Retinal pigment epithelial cell (primary cell): ENCODE measurements around the gene HSDL2.
"Not testable (repeated sequence)": the region's sequence is repeated elsewhere in the genome, so short reads cannot be mapped to it uniquely, and the experiment has no call there.

Experiments used
- DNase-seq: peaks from one replicate; pipeline ENCODE4 v3.0.0-alpha.2; 2010; ENCODE audit warnings: low read depth
- H3K4me3 ChIP-seq: 2 replicates; pipeline ENCODE4 v1.5.1; 2011; ENCODE audit warnings: mild to moderate bottlenecking, low read length, control low read depth, moderate library complexity
- TF ChIP-seq, protein P1 (sequence below): conservative IDR thresholded peaks from 2 replicates; pipeline ENCODE4 v1.5.1; 2011; ENCODE audit warnings: low read depth, low read length, control low read depth, inconsistent platforms

The HSDL2 gene

DNA sequence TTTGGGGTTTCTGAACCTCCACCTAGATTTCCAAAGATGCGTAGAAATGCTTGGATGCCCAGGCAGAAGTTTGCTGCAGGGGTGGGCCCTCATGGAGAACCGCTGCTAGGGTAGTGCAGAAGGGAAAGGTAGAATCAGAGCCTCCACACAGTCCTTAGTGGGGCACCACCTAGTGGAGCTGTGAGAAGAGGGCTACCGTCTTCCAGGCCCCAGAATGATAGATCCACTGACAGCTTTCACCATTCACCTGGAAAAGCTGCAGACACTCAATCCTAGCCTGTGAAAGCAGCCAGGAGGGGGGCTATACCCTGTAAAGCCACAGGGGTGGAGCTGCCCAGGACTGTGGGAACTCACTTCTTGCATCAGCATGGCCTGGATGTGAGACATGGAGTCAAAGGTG, 13.3 kb upstream of the HSDL2 start:
- DNase-seq = no peak
- TF ChIP-seq, protein P1, sequence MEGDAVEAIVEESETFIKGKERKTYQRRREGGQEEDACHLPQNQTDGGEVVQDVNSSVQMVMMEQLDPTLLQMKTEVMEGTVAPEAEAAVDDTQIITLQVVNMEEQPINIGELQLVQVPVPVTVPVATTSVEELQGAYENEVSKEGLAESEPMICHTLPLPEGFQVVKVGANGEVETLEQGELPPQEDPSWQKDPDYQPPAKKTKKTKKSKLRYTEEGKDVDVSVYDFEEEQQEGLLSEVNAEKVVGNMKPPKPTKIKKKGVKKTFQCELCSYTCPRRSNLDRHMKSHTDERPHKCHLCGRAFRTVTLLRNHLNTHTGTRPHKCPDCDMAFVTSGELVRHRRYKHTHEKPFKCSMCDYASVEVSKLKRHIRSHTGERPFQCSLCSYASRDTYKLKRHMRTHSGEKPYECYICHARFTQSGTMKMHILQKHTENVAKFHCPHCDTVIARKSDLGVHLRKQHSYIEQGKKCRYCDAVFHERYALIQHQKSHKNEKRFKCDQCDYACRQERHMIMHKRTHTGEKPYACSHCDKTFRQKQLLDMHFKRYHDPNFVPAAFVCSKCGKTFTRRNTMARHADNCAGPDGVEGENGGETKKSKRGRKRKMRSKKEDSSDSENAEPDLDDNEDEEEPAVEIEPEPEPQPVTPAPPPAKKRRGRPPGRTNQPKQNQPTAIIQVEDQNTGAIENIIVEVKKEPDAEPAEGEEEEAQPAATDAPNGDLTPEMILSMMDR = peak; percentile 8

DNA sequence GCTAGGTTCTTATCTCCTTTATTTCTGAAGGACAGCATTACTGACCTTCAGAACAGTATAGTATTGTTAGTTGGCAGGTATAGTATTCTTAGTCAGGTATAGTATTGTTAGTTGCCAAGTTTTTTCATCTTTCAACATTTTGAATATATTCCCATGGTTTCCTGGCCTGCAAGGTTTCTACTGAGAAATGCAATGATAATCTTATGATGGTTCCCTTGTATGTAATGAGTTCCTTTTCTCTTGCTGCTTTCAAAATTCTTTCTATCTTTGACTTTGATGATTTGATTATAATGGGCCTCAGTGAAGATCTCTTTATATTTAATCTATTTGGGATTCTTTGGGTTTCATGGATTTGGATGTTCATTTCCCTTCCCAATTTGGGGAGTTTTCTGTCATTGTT, 12.4 kb upstream of the HSDL2 start:
- no peak overlapping the region for H3K4me3 ChIP-seq
- TF ChIP-seq, protein P1 = no peak
- no peak for DNase-seq

More for the DNA sequence above, 13.3 kb upstream of the HSDL2 start:
- H3K4me3 ChIP-seq = no peak overlapping the region

DNA sequence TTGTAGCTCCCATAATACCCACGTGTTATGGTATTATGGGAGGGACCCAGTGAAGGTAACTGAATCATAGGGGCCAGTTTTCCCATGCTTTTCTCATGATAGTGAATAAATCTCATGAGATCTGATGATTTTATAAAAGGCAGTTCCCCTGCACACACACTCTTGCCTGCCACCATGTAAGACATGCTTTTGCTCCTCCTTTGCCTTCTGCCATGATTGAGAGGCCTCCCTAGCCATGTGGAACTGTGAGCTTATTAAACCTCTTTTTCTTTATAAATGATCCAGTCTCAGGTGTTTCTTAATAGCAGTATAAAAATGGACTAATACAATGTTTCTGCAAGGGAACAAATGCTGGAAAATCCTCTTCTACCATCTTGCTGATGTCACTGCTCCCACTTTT, 10.1 kb upstream of the HSDL2 start:
- TF ChIP-seq, protein P1 = no peak
- no peak for DNase-seq
- no peak overlapping the region for H3K4me3 ChIP-seq

DNA sequence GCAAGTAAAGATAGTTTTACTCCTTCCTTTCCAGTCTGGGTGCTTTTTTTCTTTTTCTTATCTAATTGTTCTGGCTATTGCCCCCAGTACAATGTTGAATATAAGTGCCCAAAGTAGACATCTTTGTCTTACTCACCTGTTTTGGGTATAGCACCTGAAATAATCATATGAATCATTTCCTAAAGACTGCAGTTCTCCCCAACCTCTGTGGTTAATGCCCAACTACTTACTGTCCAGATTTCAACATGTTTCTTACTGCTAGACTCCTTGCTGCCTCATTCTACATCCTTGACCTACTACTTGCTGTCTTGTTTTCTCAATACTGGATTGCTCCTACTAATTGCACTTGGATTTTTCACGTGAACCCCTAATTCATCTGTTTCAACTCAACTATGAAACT, 8.8 kb upstream of the HSDL2 start:
- no peak for DNase-seq
- TF ChIP-seq, protein P1 = no peak
- no peak overlapping the region for H3K4me3 ChIP-seq

DNA sequence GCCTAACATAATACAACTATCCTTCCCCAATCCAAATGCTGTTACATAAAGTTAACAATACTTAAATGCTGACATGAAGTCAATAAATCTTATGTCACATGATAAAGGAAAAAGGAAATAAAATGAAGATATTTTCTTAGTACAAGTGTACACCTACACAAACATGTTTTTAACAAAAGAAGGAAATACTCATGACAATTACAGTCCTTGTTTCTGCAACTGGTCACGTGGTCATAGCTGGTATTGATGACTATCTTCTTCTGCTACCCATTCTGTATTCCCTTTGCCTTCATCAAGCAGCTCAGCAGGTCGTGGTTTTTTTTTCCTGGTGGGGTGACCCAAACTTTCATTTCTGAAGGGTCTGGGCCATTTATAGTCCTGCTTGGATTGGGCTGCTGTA, 6.2 kb upstream of the HSDL2 start:
- H3K4me3 ChIP-seq, DNase-seq: not testable (repeated sequence)

DNA sequence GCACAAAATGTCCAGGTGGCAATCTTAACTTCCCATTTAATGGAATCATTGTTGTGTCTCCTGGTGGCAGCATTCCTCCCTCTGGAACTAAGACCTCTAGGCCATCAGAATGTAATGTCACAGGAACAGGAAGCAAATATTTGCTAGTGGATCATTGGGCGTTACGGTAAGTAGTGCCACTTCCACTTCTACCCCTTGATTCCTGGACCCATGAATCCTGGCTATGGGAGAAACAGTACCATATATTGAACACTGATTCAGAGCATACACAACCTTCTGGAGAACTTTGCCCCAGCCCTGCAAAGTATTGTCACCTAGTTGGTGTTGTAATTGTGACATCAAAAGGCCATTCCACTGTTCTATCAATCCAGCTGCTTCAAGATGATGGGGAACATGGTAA, 5.7 kb upstream of the HSDL2 start:
- DNase-seq = not testable (repeated sequence)

DNA sequence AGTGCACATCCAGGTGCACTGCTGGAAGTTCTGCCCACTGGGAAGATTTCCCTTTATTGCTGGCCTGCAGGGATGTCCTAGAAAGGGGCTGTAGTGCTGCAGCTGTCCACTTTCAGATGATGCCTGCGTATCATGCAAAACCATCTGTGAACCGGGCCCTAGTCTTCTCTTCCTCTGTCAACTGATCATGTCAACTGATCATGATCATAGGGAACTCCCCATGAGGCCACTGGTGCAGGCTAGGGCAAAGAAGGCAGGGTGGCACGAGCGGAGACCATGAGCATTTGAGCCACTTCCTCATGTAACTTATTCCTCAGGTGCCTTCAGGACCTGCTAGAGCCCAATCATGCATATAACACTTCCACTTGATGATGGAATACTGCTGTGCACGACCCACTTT, 4.5 kb upstream of the HSDL2 start:
- DNase-seq = no peak
- TF ChIP-seq, protein P1 = no peak
- H3K4me3 ChIP-seq = no peak overlapping the region

More for the DNA sequence above, 5.7 kb upstream of the HSDL2 start:
- H3K4me3 ChIP-seq = not testable (repeated sequence)

DNA sequence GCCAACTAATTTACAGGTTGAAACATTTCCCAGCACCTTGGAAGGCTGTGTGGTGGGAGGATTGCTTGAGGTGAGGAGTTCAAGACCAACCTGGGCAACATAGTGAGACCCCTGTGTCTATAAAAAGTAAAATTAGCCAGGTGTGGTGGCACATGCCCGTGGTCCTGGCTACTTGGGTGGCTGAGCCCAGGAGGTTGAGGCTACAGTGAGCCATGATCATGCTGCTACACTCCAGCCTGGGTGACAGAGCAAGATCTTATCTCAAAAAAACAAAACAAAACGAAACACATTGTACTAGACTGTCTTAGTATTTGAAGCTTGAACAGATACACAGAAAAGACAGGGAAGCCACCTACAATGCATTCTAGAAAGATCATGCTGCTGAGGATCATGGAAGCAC, 2.8 kb upstream of the HSDL2 start:
- no peak overlapping the region for H3K4me3 ChIP-seq
- no peak for DNase-seq
- TF ChIP-seq, protein P1 = no peak
